Stromal cell of bone marrow (primary cell): ENCODE results near the gene ARHGAP30.
"Not testable (repeated sequence)": the region's sequence is repeated elsewhere in the genome, so short reads cannot be mapped to it uniquely, and the experiment has no call there.

ENCODE experiments used
- DNase-seq: peaks from one replicate; pipeline ENCODE4 v3.0.0-alpha.2; 2012; ENCODE audit warnings: low read depth

The ARHGAP30 gene, protein sequence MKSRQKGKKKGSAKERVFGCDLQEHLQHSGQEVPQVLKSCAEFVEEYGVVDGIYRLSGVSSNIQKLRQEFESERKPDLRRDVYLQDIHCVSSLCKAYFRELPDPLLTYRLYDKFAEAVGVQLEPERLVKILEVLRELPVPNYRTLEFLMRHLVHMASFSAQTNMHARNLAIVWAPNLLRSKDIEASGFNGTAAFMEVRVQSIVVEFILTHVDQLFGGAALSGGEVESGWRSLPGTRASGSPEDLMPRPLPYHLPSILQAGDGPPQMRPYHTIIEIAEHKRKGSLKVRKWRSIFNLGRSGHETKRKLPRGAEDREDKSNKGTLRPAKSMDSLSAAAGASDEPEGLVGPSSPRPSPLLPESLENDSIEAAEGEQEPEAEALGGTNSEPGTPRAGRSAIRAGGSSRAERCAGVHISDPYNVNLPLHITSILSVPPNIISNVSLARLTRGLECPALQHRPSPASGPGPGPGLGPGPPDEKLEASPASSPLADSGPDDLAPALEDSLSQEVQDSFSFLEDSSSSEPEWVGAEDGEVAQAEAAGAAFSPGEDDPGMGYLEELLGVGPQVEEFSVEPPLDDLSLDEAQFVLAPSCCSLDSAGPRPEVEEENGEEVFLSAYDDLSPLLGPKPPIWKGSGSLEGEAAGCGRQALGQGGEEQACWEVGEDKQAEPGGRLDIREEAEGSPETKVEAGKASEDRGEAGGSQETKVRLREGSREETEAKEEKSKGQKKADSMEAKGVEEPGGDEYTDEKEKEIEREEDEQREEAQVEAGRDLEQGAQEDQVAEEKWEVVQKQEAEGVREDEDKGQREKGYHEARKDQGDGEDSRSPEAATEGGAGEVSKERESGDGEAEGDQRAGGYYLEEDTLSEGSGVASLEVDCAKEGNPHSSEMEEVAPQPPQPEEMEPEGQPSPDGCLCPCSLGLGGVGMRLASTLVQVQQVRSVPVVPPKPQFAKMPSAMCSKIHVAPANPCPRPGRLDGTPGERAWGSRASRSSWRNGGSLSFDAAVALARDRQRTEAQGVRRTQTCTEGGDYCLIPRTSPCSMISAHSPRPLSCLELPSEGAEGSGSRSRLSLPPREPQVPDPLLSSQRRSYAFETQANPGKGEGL

GRCh38 chr1:161069731-161070270, at the start of gene ARHGAP30:
ARHGAP30 (minus strand) TSS chr1:161069891; CDS start chr1:161069624, 267 bp downstream.
- DNase-seq = no peak

- peak; percentile 62 for DNase-seq
Observed at GRCh38 chr1:161117759-161118581, 48.3 kb upstream of the ARHGAP30 start, which contains the start of the genes NIT1 and PFDN2. NIT1 (plus strand) TSS chr1:161118105; CDS start chr1:161118177, 72 bp downstream. PFDN2 (minus strand) TSS chr1:161118037; CDS start chr1:161118026, 11 bp downstream.

DNA sequence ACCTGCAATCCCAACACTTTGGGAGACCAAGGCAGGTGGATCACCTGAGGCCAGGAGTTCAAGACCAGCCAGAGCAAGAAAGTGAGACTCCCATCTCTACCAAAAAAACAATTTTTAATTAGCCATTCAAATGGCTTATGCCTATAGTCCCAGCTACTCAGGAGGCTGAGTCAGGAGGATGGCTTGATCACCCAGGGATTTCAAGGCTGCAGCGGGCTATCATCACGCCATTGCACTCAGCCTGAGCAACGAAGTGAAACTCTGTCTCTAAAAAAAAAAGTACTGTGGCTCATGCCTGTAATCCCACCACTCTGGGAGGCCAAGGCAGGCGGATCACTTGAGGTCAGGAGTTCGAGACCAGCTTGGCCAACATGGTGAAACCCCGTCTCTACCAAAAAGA, 46.3 kb upstream of the ARHGAP30 start:
- not testable (repeated sequence) for DNase-seq

DNA sequence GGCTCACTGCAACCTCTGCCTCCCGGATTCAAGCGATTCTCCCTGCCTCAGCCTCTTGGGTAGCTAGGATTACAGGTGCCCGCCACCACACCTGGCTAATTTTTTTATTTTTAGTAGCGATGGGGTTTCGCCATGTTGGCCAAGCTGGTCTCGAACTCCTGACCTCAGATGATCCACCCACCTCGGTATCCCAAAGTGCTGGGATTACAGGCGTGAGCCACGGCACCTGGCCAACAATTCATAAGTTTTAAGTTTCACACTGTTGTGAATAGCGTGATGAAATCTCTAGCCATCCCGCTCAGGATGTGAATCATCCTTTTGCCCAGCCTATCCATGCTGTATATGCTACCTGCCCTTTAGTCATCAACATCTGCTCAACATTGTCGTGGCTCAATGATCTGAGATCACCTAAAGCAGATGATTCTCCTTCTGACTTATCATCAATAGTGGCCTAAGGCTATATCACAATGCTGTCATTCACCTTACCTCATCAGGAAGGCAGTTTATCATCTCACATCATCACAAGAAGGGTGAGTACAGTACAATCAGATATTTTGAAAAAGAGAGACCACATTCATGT, 45.5 kb upstream of the ARHGAP30 start:
- no peak for DNase-seq

- no peak for DNase-seq
Observed at GRCh38 chr1:161114556-161114955, 44.9 kb upstream of the ARHGAP30 start.

- DNase-seq = no peak
Observed at GRCh38 chr1:161113915-161114314, 44.2 kb upstream of the ARHGAP30 start.

- DNase-seq = no peak
Observed at GRCh38 chr1:161111527-161111926, 41.8 kb upstream of the ARHGAP30 start.

- no peak for DNase-seq
Observed at GRCh38 chr1:161111117-161111516, 41.4 kb upstream of the ARHGAP30 start.

DNA sequence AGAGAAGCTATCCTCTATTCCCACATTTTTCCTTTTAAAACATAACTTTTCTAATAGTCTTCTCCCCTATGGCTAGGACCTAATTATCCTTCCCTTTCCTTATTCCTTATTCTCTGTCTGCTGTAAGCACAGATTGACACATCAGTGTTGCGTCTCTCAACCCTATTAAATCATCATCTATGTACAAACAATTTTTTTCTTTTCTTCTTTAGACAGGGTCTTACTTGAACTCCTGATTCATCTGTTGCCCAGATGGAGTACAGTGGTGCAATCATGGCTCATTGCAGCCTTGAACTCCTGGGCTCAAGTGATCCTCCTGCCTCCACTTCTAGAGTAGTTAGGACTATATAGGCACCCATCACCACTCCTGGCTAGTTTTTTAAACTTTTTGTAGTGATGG, 36.7 kb upstream of the ARHGAP30 start:
- no peak for DNase-seq

DNA sequence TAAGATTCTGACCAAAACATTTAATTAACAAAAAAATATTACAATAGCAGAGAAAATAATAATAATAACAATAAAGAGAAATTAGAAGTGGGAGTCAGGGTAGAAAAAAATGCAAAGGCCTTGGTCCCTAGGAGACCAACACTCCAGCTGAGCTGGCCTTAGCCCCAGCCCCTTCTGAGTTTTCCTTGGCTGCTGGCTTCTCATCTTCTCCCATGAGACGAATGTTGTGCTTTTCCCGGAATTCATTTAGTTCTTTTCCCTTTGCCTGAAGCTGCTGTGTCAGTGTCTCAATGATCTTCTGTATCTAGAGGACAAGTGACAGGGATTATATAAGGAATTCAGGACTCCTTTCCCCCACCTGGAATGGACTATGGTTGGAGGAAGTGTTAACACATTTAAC, 30.9 kb upstream of the ARHGAP30 start:
- DNase-seq = no peak

GRCh38 chr1:161099090-161099802, 29.6 kb upstream of the ARHGAP30 start:
- DNase-seq = no peak

- DNase-seq = peak; percentile 40
Observed at GRCh38 chr1:161098210-161099068, 28.7 kb upstream of the ARHGAP30 start, which contains the start of gene KLHDC9. KLHDC9 (plus strand) TSS chr1:161098361; CDS start chr1:161098536, 175 bp downstream.

- DNase-seq = peak; percentile 75
Observed at GRCh38 chr1:161096530-161096929, 26.8 kb upstream of the ARHGAP30 start.

DNA sequence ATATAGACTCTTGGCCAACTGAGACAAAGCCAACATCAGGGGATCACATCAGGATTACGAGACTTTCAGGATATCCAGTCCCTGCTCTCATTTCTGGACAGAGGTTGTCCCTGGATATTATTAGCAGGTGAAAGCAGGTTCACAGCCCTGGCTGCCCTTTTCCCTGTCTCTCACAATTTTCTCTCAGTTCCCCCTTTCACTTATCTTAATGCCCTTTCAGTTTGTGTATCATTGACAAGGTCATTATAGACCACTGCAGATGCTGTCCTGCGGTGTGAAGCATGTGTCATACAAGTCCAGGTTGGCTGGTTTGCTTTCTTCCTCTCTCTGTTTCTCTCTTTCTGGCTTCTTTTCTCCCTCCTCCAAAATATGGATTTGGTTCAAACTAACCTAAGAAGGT, 26.3 kb upstream of the ARHGAP30 start:
- no peak for DNase-seq

DNA sequence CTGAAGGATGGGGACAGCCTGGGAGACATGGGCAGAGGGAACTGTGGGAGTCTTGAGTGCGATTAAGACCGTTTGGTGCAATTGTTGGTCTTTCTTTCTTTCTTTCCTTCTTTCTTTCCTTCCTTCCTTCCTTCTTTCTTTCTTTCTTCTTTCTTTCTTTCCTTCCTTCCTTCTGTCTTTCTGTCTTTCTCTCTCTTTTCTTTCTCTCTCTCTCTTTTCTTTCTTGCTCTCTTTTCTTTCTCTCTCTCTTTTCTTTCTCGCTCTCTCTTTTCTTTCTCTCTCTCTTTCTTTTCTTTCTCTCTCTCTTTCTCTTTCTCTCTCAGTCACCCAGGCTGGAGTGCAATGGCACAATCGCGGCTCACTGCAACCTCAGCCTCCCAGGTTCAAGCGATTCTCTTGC, 25.5 kb upstream of the ARHGAP30 start:
- no peak for DNase-seq

GRCh38 chr1:161094481-161094880, 24.8 kb upstream of the ARHGAP30 start:
- DNase-seq = no peak

DNA sequence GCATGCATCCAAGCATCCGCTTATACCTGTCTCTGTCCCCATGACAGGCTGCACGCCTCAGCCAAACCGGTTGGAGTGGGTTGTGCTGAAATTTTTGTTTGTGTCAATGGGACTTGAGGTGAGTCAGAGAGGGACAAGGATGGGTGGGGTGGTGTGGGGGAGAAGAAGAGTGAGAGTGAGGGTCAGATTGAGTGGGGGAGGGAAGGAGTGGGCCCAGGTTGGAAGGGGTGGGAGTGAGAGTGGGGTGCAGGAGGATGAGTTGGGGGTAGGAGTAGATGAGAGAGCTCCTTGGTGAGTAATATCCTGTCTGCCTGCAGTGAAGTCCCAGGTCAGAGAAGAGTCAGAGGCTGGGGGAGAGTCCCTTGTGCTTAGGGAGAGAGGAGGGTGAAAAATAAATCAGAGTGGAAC, 22.9 kb upstream of the ARHGAP30 start:
- no peak for DNase-seq

DNA sequence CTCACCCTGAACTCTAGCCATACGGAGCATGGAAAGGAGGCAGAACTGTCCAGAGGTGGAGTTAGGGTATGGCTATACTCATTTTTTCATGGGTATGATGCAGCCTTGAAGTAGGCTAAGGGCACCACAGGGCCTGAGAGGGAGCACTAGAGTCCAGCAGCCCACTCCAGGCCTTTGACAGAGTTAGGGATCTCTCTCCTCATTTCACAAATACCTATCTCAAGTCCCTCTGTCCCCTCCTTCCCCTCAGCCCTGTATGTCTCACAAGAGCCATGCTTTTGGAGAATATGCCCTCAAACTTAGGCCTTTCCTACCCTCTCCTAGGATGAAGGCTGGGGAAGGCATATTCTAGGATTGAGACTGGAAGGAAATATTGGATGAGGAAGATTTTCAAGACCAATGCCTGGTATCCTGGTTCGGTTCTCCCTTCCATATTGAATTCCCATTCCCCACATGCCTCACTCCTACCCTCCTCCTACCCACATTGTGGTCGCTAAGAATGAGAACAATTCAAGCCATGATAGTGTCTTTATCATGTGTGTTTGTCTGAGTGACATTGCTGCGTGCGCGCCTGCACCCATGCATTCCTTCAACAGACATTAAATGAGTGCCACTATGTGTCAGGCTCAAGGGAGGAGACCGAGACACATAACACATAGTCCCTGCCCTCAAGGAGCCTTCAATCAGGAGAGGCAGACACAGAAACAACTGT, 22.3 kb upstream of the ARHGAP30 start:
- no peak for DNase-seq
